Mesenchymal stem cell (in vitro differentiated cells and primary cell): Measurements from ENCODE around the gene RNU1-4. TPM values are rescaled to one million over a fixed set of nuclear protein-coding genes. Genes with fewer than 3 reads are reported as not detected.
"Not testable (repeated sequence)": the region's sequence is repeated elsewhere in the genome, so short reads cannot be mapped to it uniquely, and the experiment has no call there.

Experiments used
- DNase-seq: peaks from one replicate; pipeline ENCODE4 v3.0.0-alpha.2; 2013
- H2AFZ ChIP-seq: one replicate; pipeline ENCODE4 v1.6.1; 2013; ENCODE audit warnings: low read depth, mild to moderate bottlenecking, control low read depth, inconsistent platforms, low read length, moderate library complexity
- H2AK5ac ChIP-seq: 2 replicates; pipeline ENCODE4 v1.6.1; 2013; ENCODE audit warnings: low read length, moderate library complexity, mild to moderate bottlenecking, inconsistent platforms; ENCODE audit not compliant: severe bottlenecking
- H2BK120ac ChIP-seq: one replicate; pipeline ENCODE4 v1.6.1; 2013; ENCODE audit warnings: low read depth, mild to moderate bottlenecking, inconsistent platforms, low read length, moderate library complexity
- H2BK12ac ChIP-seq, 2 experiments: one replicate each; pipeline ENCODE4 v1.6.1; 2013; ENCODE audit warnings: inconsistent platforms in 2 of 2, low read length in 2 of 2, mild to moderate bottlenecking in 2 of 2, moderate library complexity in 2 of 2, control low read depth in 1 of 2
- H2BK15ac ChIP-seq: one replicate; pipeline ENCODE4 v1.6.1; 2013; ENCODE audit warnings: mild to moderate bottlenecking, low read depth, inconsistent platforms; ENCODE audit not compliant: poor library complexity, severe bottlenecking
- H2BK5ac ChIP-seq: 2 replicates; pipeline ENCODE4 v1.6.1; 2013; ENCODE audit warnings: low read depth, mild to moderate bottlenecking, low read length, control low read depth, inconsistent platforms; ENCODE audit not compliant: poor library complexity, severe bottlenecking
- H3K14ac ChIP-seq, 2 experiments: one replicate each; pipeline ENCODE4 v1.6.1; 2013; ENCODE audit warnings: inconsistent platforms in 2 of 2, low read length in 2 of 2, control low read depth in 1 of 2, mild to moderate bottlenecking in 1 of 2, moderate library complexity in 1 of 2
- H3K18ac ChIP-seq, 2 experiments: one replicate each; pipeline ENCODE4 v1.6.1; 2013; ENCODE audit warnings: inconsistent platforms in 2 of 2, low read length in 2 of 2, control low read depth in 1 of 2, low read depth in 1 of 2, mild to moderate bottlenecking in 1 of 2
- H3K23ac ChIP-seq, 2 experiments: one replicate each; pipeline ENCODE4 v1.6.1; 2013; ENCODE audit warnings: inconsistent platforms in 2 of 2, low read length in 2 of 2, mild to moderate bottlenecking in 2 of 2, moderate library complexity in 2 of 2, control low read depth in 1 of 2
- H3K27ac ChIP-seq: 2 replicates; pipeline ENCODE4 v1.5.1; 2013; ENCODE audit warnings: mild to moderate bottlenecking, moderate library complexity, low read length, control low read depth, inconsistent platforms; ENCODE audit not compliant: poor library complexity, severe bottlenecking
- H3K27me3 ChIP-seq, 2 experiments: 2 replicates each; pipeline versions ENCODE4 v1.6.1 to v1.7.0; 2013; ENCODE audit warnings: low read length in 2 of 2, mild to moderate bottlenecking in 2 of 2, moderate library complexity in 2 of 2, control low read depth in 1 of 2, inconsistent platforms in 1 of 2; ENCODE audit not compliant: control insufficient read depth in 1 of 2, insufficient read depth in 1 of 2
- H3K36me3 ChIP-seq, 2 experiments: 2 replicates each; pipeline versions ENCODE4 v1.6.1 to v1.7.0; 2013; ENCODE audit warnings: low read length in 2 of 2, control low read depth in 1 of 2, inconsistent platforms in 1 of 2, low read depth in 1 of 2, mild to moderate bottlenecking in 1 of 2; ENCODE audit not compliant: insufficient read depth in 2 of 2, control insufficient read depth in 1 of 2
- H3K4ac ChIP-seq, 2 experiments: one replicate each; pipeline ENCODE4 v1.6.1; 2013; ENCODE audit warnings: inconsistent platforms in 2 of 2, low read length in 2 of 2, mild to moderate bottlenecking in 2 of 2, moderate library complexity in 2 of 2, control low read depth in 1 of 2, low read depth in 1 of 2
- H3K4me1 ChIP-seq: 2 replicates; pipeline ENCODE4 v1.6.1; 2013; ENCODE audit warnings: low read depth, low read length, control low read depth; ENCODE audit not compliant: control insufficient read depth, insufficient read depth
- H3K4me2 ChIP-seq: 2 replicates; pipeline ENCODE4 v1.6.1; 2013; ENCODE audit warnings: low read length, mild to moderate bottlenecking, inconsistent platforms; ENCODE audit not compliant: poor library complexity, severe bottlenecking
- H3K4me3 ChIP-seq, 2 experiments: 2 replicates each; pipeline versions ENCODE4 v1.5.1 to v1.7.0; 2013; ENCODE audit warnings: low read length in 2 of 2, mild to moderate bottlenecking in 2 of 2, control low read depth in 1 of 2, low read depth in 1 of 2; ENCODE audit not compliant: insufficient read depth in 1 of 2
- H3K79me1 ChIP-seq: replicated peaks from 2 replicates; pipeline ENCODE4 v1.6.1; 2013; ENCODE audit warnings: mild to moderate bottlenecking, control low read depth, low read length, inconsistent platforms; ENCODE audit not compliant: poor library complexity, severe bottlenecking
- H3K9ac ChIP-seq: 2 replicates; pipeline ENCODE4 v1.7.0; 2013; ENCODE audit warnings: mild to moderate bottlenecking, low read length, moderate library complexity
- H3K9me3 ChIP-seq: 2 replicates; pipeline ENCODE4 v1.7.0; 2013; ENCODE audit warnings: mild to moderate bottlenecking, low read length; ENCODE audit not compliant: control insufficient read depth
- H4K8ac ChIP-seq: one replicate; pipeline ENCODE4 v1.6.1; 2013; ENCODE audit warnings: inconsistent platforms, mild to moderate bottlenecking, low read length, moderate library complexity
- H4K91ac ChIP-seq: one replicate; pipeline ENCODE4 v1.6.1; 2013; ENCODE audit warnings: mild to moderate bottlenecking, low read length, inconsistent platforms
- WGBS: methylation state at CpG from one replicate; pipeline ENCODE4 v1.1.7; 2013; ENCODE audit warnings: mixed read lengths; 5-methylcytosine and 5-hydroxymethylcytosine counted together
- polyA plus RNA-seq, 2 experiments: library from polyadenylated mRNA; stranded (reverse); fragments of 200-250 nt; gene quantifications; one replicate each; pipeline ENCODE4 v1.2.3, GENCODE V29; 2013

RNU1-4 gene
- polyA plus RNA-seq (2013, experiment 1 of 2), result not detected
- not detected for polyA plus RNA-seq (2013, experiment 2 of 2)

DNA sequence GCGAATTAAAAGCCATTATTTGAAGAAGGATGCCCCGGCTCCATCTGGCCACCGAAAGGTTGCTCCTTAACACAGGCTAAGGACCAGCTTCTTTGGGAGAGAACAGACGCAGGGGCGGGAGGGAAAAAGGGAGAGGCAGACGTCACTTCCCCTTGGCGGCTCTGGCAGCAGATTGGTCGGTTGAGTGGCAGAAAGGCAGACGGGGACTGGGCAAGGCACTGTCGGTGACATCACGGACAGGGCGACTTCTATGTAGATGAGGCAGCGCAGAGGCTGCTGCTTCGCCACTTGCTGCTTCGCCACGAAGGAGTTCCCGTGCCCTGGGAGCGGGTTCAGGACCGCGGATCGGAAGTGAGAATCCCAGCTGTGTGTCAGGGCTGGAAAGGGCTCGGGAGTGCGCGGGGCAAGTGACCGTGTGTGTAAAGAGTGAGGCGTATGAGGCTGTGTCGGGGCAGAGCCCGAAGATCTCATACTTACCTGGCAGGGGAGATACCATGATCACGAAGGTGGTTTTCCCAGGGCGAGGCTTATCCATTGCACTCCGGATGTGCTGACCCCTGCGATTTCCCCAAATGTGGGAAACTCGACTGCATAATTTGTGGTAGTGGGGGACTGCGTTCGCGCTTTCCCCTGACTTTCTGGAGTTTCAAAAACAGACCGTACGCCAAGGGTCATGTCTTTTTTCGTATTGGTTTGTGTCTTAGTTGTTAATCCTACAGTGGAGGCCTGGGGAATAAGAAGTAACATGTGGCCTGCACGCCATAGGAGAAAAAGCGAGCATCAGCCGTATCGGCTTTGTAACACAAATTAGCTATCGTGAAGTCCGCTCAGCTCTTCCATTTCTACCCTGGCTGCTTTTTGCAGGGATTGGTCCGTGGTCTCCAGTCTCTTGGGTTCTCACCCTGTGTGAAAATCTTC lies at the start of gene RNU1-4:
TSS of gene RNU1-4 (plus strand) at position 470 of the 918 bp plus-strand sequence.
- not testable (repeated sequence) for H3K9me3 ChIP-seq, H3K79me1 ChIP-seq, H2BK12ac ChIP-seq, H3K18ac ChIP-seq, DNase-seq, H3K4me1 ChIP-seq, H2BK120ac ChIP-seq, H2AFZ ChIP-seq, H3K4ac ChIP-seq, H3K36me3 ChIP-seq, H4K91ac ChIP-seq, H2BK5ac ChIP-seq, H3K23ac ChIP-seq, H3K4me2 ChIP-seq, H4K8ac ChIP-seq, H3K27ac ChIP-seq, H2AK5ac ChIP-seq, H3K14ac ChIP-seq, H3K4me3 ChIP-seq, H3K27me3 ChIP-seq, H3K9ac ChIP-seq, H2BK15ac ChIP-seq
- no CpG with 5 or more reads among the region's 46 CpGs for WGBS

DNA sequence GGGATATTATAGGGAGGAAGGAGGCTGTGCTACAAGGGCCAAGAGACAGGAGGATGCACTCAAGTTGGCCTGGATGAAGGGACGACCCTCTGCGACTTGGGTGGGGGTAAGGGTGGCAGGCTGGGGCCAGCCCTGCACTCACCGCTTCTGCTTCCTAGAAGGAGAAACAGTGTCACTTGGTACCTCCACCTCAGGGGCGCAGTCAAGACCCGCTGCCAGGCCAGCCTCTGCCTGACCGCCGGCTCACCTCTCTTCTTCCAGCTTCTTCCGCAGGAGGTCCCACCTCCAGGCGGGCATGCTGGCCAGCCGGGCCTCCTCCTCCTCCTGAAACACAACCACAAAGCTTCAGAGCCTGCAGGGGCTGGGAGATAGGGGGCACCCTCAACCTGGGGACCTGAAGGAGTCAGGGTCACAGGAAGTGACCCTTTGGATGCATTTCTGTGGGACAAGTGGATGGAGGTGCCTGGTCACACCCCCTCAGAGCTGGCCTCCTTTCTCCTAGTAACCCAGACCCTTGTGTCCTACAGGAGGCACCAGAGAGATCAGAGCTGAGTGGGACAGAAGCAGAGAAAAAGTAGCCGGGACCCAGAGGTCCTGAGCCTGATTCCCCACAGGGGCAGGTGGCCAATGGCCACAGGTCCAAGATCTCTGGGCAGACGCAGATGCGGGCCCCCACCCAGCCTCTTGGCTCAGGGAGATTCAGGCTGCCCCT lies 49.2 kb upstream of the RNU1-4 start:
- DNase-seq, H4K8ac ChIP-seq, H3K79me1 ChIP-seq, H3K4ac ChIP-seq, H4K91ac ChIP-seq, H3K23ac ChIP-seq, H3K4me2 ChIP-seq, H3K4me3 ChIP-seq, H3K9ac ChIP-seq, H2AFZ ChIP-seq, H2BK12ac ChIP-seq, H3K9me3 ChIP-seq, H2AK5ac ChIP-seq, H2BK5ac ChIP-seq, H3K4me1 ChIP-seq, H2BK15ac ChIP-seq, H3K36me3 ChIP-seq, H3K27me3 ChIP-seq, H3K27ac ChIP-seq, H3K14ac ChIP-seq, H2BK120ac ChIP-seq, H3K18ac ChIP-seq: not testable (repeated sequence)
- WGBS, result no CpG with 5 or more reads among the region's 13 CpGs

DNA sequence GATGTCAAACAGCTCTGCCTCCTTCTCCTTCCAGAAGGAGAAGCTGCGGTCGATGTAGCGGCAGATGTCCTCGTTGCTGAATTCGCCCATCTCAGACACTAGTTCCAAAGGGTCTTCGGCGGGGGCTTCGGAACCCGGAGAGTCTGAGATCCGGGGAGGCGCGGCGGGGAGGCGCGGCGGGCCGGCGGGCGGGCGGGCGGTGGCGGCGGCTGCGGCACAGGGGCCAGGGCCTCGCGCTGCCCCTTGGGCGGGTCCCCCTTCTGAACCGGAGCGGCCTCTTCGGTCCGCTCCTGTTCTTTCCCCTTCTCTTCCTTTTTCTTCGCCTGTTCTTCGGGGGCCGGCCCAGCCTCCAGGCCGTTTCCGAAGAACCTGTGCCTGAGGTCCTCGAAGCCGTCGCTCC lies 48.0 kb upstream of the RNU1-4 start:
- not testable (repeated sequence) for H2BK15ac ChIP-seq

More for the DNA sequence above, 48.0 kb upstream of the RNU1-4 start:
- not testable (repeated sequence) for H3K27ac ChIP-seq, H4K91ac ChIP-seq, H3K9me3 ChIP-seq, H2BK12ac ChIP-seq, H4K8ac ChIP-seq, H3K23ac ChIP-seq, H2BK120ac ChIP-seq, H3K36me3 ChIP-seq, H2AK5ac ChIP-seq, H3K14ac ChIP-seq, H2BK5ac ChIP-seq, H2AFZ ChIP-seq, H3K4me3 ChIP-seq, H3K79me1 ChIP-seq, H3K27me3 ChIP-seq, H3K4ac ChIP-seq, DNase-seq, H3K4me1 ChIP-seq, H3K9ac ChIP-seq, H3K4me2 ChIP-seq, H3K18ac ChIP-seq
- WGBS, result no CpG with 5 or more reads among the region's 39 CpGs
